ENCODE data around the gene FBXO45. TPM values are rescaled to one million over a fixed set of nuclear protein-coding genes. Genes with fewer than 3 reads are reported as not detected.
"Not testable (repeated sequence)": the region's sequence is repeated elsewhere in the genome, so short reads cannot be mapped to it uniquely, and the experiment has no call there.

Gene FBXO45
- total RNA-seq, 1 experiment from 2014 or later: 29.2 TPM

DNA sequence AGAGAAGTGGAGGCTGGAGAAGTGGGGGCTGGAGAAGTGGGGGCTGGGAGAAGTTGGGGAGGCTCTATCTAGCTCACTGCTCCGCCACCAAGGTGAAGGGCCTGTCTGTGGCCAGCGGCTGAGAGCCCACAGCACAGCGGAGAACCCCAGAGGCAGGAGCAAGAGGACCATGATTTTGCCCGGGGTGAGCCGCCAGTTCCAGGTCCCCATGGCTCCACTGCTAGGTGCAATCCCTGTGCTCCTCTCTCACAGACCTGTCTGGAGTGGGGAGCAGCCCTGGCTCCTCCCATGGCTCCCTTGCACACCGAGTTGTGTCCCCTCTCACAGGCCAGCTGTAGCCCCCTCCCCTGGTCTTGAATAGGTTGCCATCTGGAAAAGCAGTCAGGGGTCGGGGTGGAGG, 66.4 kb downstream of the FBXO45 start:
- DNase-seq (ENCODE audit: low spot score): no peak
- in situ Hi-C loops (cut with HindIII; ENCODE audit: low sequenced_read_pairs): no loop called here

DNA sequence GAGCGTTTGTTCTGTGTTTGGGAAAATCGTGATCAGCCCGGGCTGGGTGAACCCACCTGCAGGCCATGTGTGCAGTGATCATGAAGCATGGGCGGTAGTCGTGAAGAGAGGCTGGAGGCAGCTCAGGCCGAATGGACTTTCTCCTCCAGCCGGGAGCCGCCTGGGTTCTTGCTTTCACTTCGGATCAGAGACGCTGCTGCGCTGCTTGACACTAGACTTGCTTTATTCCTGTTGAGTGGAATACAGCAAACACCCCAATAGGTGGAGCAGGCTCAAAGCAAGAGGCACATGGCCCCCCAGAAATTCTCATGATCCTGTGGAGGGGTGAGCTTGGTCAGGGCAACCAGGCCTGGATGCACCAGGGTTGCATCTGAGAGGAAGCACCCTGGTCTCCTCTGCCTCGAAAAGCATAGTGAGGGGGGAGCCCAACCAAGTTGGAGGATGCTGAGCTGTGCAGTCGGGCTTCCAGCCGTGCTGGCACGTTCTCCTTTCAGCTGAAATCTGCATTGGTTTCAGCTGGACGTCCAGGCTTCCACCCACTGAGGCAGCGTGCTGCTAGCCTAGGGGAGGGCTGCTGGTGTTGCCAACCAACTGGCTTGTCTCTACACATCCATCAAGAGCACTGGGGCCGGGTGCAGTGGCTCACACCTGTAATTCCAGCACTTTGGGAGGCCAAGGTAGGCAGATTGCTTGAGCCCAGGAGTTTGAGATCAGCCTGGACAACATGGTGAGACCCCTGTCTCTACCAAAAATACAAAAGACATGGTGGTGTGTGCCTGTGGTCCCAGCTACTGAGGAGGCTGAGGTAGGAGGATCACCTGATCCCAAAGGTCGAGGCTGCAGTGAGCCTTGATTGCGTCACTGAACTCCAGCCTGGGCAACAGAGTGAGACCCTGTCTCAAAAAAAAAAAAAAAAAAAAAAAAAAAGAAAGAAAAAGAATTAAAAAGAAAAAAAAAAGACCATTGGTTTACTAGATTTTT, 68.2 kb downstream of the FBXO45 start:
- DNase-seq (ENCODE audit: low spot score): no peak
- in situ Hi-C loops (cut with HindIII; ENCODE audit: low sequenced_read_pairs): no loop called here

DNA sequence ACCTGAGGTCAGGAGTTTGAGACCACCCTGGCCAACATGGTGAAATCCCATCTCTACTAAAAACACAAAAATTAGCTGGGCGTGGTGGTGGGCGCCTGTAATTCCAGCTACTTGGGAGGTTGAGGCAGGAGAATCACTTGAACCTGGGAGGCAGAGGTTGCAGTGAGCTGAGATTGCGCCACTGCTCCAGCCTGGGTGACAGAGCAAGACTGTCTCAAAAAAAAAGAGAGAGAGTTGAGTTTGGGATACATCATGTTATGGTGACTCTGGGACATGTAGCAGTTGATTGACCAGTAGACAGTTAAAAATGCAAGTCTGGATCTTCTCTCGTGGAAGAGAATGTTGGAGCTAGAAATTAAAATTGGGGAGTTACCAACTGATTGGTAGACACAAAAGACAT, 69.5 kb downstream of the FBXO45 start:
- DNase-seq (ENCODE audit: low spot score); in situ Hi-C loops (cut with HindIII; ENCODE audit: low sequenced_read_pairs): not testable (repeated sequence)

Other genes with a start within 250 kb of the FBXO45 start
- not detected in 2 replicates for gene TM4SF19, start 230.3 kb upstream of the FBXO45 start, total RNA-seq (2014; rRNA removed; shearing (Covaris generic))
- 19.0 and 22.2 TPM in 2 replicates for gene UBXN7, start 136.2 kb upstream of the FBXO45 start, total RNA-seq (2014; rRNA removed; shearing (Covaris generic))
- gene RNF168, start 64.9 kb upstream of the FBXO45 start, total RNA-seq (2014; rRNA removed; shearing (Covaris generic)): 9.5 and 13.6 TPM in 2 replicates
- gene SMCO1, start 53.3 kb upstream of the FBXO45 start, total RNA-seq (2014; rRNA removed; shearing (Covaris generic)): not detected in 2 replicates
- gene WDR53, start 106 bp upstream of the FBXO45 start, total RNA-seq (2014; rRNA removed; shearing (Covaris generic)): 0.49 and 2.9 TPM in 2 replicates
- gene NRROS, start 71.0 kb downstream of the FBXO45 start, total RNA-seq (2014; rRNA removed; shearing (Covaris generic)): 7.1 and 11.6 TPM in 2 replicates
- 4.4 and 8.7 TPM in 2 replicates for gene CEP19, start 143.6 kb downstream of the FBXO45 start, total RNA-seq (2014; rRNA removed; shearing (Covaris generic))
- 21.7 and 22.0 TPM in 2 replicates for gene PIGX, start 143.7 kb downstream of the FBXO45 start, total RNA-seq (2014; rRNA removed; shearing (Covaris generic))
- gene PAK2, start 171.2 kb downstream of the FBXO45 start, total RNA-seq (2014; rRNA removed; shearing (Covaris generic)): 33.5 and 37.6 TPM in 2 replicates